ENCODE measurements around the gene EPHA3.

EPHA3 gene

GRCh38 chr3:89227218-89227617, 119.8 kb downstream of the EPHA3 start:
- TF ChIP-seq EZH2phosphoT487 (IDR thresholded peaks at IDR 0.05; ENCODE audit: borderline replicate concordance) (no peak), CTCF (conservative IDR thresholded peaks at IDR 0.05; ENCODE audit: low read length) (no peak)
- Histone ChIP-seq H3K36me3 (ENCODE audit: insufficient read depth, low read length) (no peaks in the 10 kb centered on the region), H4K20me1 (ENCODE audit: insufficient read depth, low read length, poor library complexity, severe bottlenecking) (no peaks in the 10 kb centered on the region), H3F3A (ENCODE audit: low read depth) (no peaks in the 10 kb centered on the region), H3K9me3 (ENCODE audit: insufficient read depth, low read depth, low read length) (no peaks in the 10 kb centered on the region), H2AFZ (ENCODE audit: low read length) (no peak overlapping the region), H3K9ac (ENCODE audit: low read depth, low read length, poor library complexity, severe bottlenecking) (no peak overlapping the region), H3K79me2 (ENCODE audit: insufficient read depth, low read length) (no peaks in the 10 kb centered on the region), H3K27me3 (ENCODE audit: insufficient read depth, low read length, poor library complexity, severe bottlenecking) (no peaks in the 10 kb centered on the region), H3K4me1 (ENCODE audit: insufficient read depth, low read length, poor library complexity, severe bottlenecking) (no peaks in the 10 kb centered on the region), H3K9me2 (replicated peaks; ENCODE audit: low read depth, low read length) (no peaks in the 10 kb centered on the region), H3K4me2 (ENCODE audit: low read depth, low read length, poor library complexity, severe bottlenecking) (no peak overlapping the region), H3K4me3 (ENCODE audit: low read length, poor library complexity, severe bottlenecking) (no peak overlapping the region)

- H3K36me3 ChIP-seq (ENCODE audit: insufficient read depth, low read length), result no peaks in the 10 kb centered on the region
- no peak overlapping the region for H3K9ac ChIP-seq (ENCODE audit: low read depth, low read length, poor library complexity, severe bottlenecking)
- no peaks in the 10 kb centered on the region for H3K9me3 ChIP-seq (ENCODE audit: insufficient read depth, low read depth, low read length)
- no peaks in the 10 kb centered on the region for H3K79me2 ChIP-seq (ENCODE audit: insufficient read depth, low read length)
- H3F3A ChIP-seq (ENCODE audit: low read depth), result no peaks in the 10 kb centered on the region
- H3K4me1 ChIP-seq (ENCODE audit: insufficient read depth, low read length, poor library complexity, severe bottlenecking), result no peaks in the 10 kb centered on the region
- H2AFZ ChIP-seq (ENCODE audit: low read length), result no peak overlapping the region
- H3K9me2 ChIP-seq (replicated peaks; ENCODE audit: low read depth, low read length), result no peaks in the 10 kb centered on the region
- no peak overlapping the region for H3K4me3 ChIP-seq (ENCODE audit: low read length, poor library complexity, severe bottlenecking)
- no peaks in the 10 kb centered on the region for H3K27me3 ChIP-seq (ENCODE audit: insufficient read depth, low read length, poor library complexity, severe bottlenecking)
- no peak overlapping the region for H3K4me2 ChIP-seq (ENCODE audit: low read depth, low read length, poor library complexity, severe bottlenecking)
- no peak for TF ChIP-seq CTCF (conservative IDR thresholded peaks at IDR 0.05; ENCODE audit: low read length)
- no peak for TF ChIP-seq EZH2phosphoT487 (IDR thresholded peaks at IDR 0.05; ENCODE audit: borderline replicate concordance)
- no peaks in the 10 kb centered on the region for H4K20me1 ChIP-seq (ENCODE audit: insufficient read depth, low read length, poor library complexity, severe bottlenecking)
These were observed 120.2 kb downstream of the EPHA3 start for GRCh38 chr3:89227634-89228033.

GRCh38 chr3:89232155-89232554, 124.7 kb downstream of the EPHA3 start:
- TF ChIP-seq CTCF (conservative IDR thresholded peaks at IDR 0.05; ENCODE audit: low read length) (no peak), EZH2phosphoT487 (IDR thresholded peaks at IDR 0.05; ENCODE audit: borderline replicate concordance) (no peak)
- no peaks in the 10 kb centered on the region for H4K20me1 ChIP-seq (ENCODE audit: insufficient read depth, low read length, poor library complexity, severe bottlenecking)
- H3K36me3 ChIP-seq (ENCODE audit: insufficient read depth, low read length), result no peaks in the 10 kb centered on the region
- H3K9me3 ChIP-seq (ENCODE audit: insufficient read depth, low read depth, low read length), result no peaks in the 10 kb centered on the region
- no peak overlapping the region for H3K9ac ChIP-seq (ENCODE audit: low read depth, low read length, poor library complexity, severe bottlenecking)
- H3K27me3 ChIP-seq (ENCODE audit: insufficient read depth, low read length, poor library complexity, severe bottlenecking), result no peaks in the 10 kb centered on the region
- no peaks in the 10 kb centered on the region for H3K4me1 ChIP-seq (ENCODE audit: insufficient read depth, low read length, poor library complexity, severe bottlenecking)
- H3K4me2 ChIP-seq (ENCODE audit: low read depth, low read length, poor library complexity, severe bottlenecking), result no peak overlapping the region
- H2AFZ ChIP-seq (ENCODE audit: low read length), result no peak overlapping the region
- no peaks in the 10 kb centered on the region for H3K79me2 ChIP-seq (ENCODE audit: insufficient read depth, low read length)
- H3F3A ChIP-seq (ENCODE audit: low read depth), result no peaks in the 10 kb centered on the region
- H3K9me2 ChIP-seq (replicated peaks; ENCODE audit: low read depth, low read length), result no peaks in the 10 kb centered on the region
- H3K4me3 ChIP-seq (ENCODE audit: low read length, poor library complexity, severe bottlenecking), result no peak overlapping the region
